ENCODE data around the gene SOX6.

The SOX6 gene

DNA sequence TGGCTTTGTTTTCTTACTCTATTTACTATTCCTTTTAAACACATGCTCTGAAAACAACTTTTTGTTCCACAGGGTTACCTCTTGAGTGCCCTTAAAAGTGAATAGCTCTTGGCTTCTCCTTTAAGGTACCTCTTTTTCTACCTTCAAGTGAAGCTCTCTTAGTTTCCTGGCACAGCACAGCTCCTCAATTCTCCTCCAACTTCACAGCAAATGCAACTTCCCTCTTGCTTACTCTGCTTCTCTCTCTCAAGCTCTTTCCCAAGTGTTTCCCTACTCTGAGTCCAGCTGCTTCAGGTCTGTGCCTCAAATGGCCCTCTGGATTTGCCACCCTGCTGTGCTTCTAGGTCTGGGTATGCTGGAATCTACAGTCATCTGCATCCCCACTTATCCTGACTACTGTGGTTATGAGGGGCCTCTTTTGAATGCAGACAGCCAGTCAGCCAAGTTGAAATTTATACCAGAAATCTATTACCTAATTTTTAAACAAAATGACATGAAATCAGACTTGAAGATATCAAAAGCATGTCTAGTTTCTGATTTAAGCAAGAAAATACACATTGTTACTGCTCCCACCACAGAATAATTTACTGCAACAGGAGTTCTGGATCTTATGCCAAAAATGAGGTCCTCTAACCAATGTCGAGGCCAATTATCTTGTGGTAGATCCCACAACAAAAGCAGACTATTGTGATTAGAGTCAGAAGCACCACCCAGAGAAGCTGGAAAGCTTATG, 371.1 kb downstream of the SOX6 start:
- no peak for DNase-seq

DNA sequence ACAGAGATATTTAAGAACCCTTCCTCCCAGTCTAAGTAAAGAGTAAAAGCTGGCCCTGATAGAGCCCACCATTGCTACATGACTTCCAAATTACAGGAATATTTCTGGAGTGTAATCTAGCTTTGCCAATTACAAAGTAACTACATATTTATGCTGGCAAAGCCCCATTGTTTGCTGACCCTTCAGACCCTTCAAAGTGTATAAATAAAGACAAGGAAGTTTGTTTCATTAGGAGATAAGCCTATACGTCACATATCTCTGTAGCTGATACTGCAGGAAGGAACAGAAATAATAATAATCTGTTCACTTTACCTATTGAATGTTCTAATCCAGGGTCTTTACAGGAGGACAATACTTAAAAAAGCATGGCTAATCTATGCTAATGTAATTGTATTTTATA, 375.1 kb downstream of the SOX6 start:
- DNase-seq = no peak

DNA sequence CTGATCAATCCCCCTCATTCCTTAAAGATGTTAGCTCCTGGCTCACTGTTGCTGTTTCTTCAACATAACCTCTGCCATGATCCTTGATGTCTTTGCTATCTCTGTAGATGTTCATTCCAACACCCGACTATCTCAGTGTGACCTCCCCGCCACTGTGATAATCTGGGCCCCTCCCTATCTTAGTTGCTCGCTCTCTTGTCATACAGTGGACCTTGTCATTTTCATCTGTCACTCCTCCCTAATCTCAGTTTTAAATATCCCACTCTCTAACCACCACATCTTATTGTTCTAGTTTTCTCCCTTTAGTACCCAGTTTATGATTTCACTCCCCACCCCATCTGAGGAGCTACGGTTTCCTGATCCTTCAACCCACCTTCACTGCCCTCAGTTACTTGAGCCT, 379.2 kb downstream of the SOX6 start:
- DNase-seq = no peak

DNA sequence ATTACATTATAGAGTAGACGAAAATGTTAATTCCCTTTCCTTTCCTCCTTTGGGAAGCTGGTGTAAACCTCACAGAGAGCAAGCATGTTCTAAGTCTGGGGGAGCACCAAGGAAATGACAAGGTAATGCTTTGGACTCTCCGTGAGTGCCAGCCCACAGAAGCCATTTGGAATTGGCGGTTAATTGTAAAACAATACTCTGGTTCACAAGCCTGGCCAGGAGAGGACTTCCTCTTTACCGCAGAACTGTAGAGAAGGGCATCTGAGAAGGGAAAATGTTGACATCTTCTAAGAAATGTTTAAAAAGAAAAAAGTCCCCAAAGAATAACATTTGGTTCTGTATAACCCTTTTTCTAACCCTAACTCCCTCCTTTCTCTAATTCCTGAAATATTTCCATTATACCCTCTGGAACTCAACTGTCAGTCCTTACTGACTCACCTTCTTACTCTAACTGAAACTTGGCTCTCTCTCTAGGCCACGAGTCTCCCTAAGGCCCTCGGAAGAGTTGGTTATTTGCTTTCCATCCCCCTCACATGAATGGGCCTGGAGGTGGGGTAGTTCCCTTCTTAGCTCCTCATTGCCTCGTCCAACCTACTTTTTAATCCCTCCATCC, 379.8 kb downstream of the SOX6 start:
- no peak for DNase-seq

DNA sequence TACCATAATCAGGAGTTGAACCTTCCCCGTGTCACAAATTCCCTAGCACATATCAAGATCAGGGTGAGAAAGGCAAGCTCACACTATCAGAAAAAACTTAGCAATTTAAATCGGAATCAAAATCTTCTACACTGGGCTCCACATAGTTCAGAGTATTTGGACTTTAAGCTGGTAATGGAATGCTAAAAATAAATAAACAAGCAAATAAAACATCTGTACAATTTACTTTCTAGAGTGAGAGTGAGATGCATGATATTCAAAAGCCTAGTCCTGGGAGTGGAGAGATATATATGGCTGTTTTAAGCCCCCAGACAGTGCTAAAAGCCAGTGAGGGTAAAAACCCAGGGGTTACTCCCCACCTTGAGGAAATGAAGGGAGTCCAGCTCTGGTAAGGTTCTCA, 380.6 kb downstream of the SOX6 start:
- no peak for DNase-seq

DNA sequence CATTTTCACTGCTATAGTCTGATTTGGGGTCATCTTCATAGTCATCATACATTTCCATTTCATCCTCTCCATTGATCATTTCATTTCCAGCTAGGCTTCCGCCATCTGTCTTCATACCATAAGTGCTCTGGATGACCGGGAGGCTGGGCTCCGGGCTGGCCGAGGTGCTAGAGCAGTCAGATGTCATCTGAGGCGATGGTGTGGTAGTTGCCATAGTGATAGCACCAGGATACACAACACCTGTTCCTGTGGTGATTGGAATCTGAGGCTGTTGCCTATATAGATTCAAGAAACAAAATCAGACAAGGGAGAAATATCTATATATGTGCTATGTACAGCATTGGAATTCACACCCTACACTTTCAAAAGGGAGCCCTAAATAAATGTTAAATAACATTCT, 383.5 kb downstream of the SOX6 start:
- DNase-seq = no peak

DNA sequence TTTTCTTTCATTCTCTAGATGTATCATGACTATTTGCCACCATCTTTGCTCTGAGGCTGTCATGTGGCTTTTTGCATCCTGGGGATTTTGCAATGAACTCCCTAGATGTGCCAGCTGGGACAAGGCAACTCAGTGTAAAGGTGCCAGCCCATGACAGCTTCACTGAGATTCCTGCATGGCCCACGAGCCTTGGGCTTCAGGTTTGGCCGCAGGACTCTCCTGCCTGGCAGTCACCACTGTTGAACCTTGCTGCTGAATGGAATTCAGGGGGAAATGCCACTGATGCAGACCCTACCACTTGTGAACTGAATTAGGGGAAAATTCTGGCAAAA, 385.2 kb downstream of the SOX6 start:
- no peak for DNase-seq

DNA sequence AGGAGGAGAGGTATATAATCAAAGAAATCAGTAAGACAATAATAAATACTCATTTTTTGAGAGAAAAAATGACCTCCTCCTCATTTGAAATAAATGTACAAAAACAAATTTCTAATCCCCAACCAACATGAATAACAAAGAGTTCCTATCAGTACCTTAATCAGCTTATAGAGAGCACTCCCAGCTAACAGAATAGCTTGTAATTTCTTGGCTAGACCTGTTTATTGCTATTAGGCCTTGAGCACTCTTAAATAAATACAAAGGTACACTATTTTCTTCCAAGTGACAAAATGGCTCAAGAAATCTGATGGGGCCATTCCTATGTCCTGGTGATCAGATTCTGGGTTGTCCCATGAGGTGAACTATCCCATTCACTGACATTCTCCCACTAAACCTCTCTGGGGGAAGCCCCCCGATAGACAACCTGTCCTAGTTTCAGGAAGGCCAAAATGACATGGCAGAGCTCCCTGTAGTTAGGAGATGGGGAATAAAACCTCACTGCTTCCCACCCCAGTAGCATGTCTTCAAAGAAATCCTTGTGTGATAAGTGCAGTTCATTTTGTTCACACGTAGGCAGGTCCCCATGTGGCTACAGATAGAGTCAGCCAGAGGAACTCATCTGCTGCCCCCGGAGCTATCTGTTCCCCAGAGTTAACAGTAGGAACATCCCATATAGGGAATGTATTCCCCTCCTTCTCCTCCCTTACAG, 385.7 kb downstream of the SOX6 start:
- DNase-seq = no peak

DNA sequence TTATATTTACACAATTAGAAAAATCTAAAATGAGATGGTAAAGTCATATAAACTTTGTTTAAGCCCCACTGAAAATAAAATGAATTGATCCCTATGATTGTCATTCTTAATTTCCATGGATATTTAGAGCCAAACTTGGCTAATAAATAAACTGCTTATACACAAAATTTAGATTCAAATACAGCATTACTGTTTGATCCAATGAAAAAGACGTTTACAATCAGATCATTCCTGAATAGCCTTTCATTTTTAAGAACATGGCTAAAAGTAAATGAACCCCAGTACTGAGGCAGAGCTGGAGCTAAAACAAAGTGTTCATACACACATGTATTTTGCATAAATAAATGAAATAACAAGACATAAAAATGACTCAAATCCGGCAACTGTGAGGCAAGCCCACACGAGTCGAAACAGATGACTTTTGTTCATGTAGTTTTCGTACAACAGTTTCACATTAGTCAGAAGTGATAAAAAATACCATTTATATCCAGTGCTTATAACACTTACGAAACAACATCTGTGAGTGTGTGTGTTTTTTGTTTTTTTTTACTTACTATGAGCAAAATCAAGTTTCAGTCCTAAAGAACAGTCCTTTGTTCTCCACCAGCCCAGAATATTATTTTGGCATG, 386.5 kb downstream of the SOX6 start:
- no peak for DNase-seq

DNA sequence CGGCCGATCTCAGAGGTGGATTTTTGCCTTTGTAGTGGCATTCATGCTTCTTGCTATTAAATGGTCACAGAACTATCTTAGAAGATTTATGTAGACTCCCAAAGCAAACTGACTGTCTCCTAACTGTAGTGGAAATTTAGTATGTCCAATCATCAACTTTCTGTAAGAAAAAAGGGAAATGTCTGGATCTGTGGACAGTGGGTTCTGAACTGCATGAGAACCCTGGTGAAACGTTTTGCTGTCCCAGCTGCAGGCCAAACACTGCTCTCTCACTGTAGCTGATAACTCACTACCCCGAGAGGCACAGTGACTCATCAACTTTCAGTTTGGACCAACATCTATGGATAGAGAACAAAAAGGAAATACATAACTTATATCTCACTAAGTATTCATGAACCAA, 387.1 kb downstream of the SOX6 start:
- DNase-seq = no peak

DNA sequence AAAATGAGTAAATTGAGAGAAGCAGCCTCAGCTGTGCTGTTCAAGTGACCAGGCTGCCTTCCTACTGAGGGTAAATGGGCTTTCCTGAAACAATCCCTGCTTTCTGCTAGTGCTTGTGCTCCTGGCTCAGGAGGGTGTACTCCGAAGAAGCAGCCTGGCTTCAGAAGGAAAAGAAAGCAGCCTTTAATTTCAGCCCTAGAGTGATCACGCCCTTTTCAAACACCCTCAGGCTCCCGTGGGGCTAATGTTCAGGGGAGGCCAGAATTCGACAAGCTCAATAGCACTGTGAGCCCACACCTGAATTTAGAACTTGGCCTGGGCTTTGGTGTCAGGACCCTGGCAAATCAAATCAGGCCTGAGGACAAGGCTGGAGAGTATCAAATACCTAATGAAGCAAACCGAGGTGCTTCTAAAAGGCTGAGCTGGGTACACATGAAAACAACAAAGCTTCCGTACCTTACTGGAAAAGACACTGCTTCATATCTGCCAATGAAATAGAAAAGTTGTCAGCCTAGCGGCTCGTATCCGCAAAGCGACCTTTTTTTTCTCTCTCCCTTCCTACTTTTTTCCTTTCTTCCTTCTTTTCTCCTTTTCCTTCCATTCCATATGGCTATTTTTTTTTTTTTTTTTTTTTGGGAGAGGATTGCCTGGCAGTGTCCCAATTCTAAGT, 387.8 kb downstream of the SOX6 start:
- no peak for DNase-seq

DNA sequence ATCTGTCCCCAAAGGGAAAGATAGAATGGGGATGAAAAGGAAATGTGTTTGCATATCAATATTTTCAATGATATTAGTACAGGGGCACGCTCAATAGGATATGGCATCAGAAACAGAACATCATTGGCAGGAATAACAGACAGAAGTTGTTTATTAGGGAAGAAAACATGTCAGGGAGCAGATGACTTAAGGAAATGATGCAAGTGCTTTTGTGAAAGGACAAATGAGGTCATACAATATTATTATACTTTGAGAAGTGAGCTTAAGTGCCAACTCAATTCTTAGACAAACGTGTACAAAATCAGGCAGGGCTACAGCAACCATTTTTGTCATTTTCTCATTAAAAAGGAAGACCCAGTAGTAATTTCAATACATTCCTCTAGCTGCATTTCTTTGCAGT, 388.4 kb downstream of the SOX6 start:
- no peak for DNase-seq

DNA sequence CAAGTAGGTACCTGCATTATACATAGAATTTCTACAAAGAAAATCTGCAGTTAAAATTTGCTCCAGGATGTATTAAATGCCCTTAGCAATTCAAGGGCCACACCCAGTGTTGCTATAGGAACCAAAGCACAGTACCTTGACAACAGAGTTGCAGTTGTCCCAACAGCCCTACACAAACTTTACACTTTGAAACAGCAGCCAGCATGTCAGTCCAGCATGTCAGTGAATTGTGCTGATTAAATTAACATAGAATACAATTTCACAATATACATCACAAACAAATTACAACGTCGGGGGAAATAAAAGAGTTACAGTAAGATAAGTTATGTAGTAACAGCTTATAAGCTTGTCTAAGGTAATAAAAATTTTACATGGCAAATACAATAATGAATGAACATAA, 389.2 kb downstream of the SOX6 start:
- DNase-seq = no peak

DNA sequence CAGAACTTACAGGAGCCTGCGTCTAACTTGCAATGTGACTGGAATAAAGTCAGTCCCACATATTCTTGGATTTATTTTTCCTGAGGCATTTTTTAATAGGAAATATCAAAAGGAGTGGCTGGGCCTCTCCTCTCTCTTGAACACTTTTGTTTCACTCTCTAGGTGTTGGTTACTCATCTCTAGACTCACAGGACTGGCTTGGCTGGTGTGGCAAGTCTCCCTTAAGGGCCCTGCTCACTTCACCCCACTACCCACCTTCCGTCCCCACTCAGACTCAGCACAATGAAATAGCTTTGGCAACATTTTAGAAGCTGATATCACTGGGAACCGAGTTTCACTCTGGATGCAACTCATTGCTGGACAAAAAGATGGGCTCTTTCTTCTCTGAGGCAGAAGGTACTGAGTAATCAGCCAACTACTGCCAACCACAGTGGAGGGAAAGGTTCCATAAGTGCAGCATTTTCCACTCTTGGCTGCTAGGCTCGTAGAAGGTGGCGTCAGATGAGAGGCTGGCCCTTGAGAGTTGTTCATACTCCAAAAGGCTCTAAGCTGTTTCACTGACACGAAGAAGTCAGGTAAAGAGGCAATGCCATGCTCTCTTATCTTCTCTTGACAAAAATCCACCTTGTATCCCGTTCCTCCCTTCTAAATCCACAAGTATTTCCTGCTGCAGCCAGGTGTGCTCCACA, 390.6 kb downstream of the SOX6 start:
- no peak for DNase-seq

DNA sequence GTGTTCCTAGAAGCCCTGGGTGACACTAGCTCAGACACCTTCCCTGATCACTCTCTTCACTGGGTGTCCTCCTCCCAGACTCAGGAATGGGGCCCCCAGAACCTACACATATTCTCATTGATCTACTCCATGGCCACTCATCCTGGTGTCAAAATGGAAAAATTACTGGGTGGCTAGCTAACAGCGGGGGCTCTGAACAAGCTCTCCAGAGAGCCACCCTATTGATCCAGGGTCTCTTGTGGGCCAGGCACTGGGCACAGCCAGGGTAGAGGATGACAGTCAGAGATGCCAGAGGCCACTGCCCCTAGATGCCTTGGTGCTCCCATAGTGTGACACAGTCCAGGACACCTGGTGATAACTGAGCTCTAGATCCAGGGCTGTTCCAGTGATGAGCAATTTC, 393.1 kb downstream of the SOX6 start:
- no peak for DNase-seq

DNA sequence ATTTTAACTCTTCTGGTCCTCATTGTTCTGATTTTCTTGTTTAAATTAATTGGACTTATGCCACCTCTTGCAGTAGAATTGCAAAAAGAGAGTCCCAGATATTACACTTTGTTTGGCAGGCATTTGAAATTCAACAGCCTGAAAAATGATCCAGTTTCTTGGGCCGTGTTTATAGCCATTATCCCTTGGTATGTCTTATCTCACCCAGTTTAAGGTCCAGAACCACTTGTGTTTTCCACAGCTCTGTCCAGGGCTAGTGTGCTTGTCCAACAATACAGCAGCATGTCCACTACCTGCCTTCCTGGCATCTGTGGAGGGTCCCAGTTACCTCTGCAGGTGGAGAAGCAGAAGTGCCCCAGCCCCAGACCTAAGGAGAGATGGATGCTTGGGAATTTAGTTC, 397.4 kb downstream of the SOX6 start:
- DNase-seq = no peak

DNA sequence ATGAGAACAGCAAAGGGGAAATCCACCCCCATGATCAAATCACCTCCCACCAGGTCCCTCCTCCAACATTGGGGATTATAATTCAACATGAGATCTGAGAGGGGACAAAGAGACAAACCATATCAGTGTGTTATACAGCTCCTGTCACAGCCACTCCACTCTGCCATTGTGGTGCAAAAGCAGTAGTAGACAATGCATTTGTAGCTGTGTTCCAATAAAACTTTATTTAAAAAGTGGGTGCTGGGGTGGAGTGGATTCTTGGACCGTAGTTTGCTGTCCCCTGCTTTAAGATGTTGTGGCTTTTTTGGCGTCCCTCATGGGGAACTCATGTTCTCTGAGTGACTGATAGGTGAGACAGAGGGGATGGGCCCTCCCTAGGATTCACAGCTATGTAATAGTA, 399.1 kb downstream of the SOX6 start:
- DNase-seq = no peak

DNA sequence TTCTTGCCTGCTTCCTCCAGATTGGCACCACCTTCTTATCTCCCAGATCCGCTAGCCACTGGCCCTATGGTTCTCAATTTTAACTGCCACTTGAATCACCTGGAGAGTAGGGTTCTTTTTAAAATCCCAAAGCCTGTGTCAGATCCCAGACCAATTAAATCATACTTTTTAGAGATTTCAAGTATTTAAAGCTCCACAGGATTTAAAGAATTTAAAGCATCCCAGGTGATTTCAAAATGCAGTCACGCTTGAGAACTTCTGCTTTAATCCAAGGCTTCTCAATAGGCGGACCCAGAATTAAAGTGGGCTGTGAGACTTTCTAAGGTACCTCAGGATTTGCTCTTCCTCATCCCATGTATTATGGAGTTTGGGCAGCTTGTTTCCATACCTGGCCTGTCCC, 400.0 kb downstream of the SOX6 start:
- DNase-seq = no peak

DNA sequence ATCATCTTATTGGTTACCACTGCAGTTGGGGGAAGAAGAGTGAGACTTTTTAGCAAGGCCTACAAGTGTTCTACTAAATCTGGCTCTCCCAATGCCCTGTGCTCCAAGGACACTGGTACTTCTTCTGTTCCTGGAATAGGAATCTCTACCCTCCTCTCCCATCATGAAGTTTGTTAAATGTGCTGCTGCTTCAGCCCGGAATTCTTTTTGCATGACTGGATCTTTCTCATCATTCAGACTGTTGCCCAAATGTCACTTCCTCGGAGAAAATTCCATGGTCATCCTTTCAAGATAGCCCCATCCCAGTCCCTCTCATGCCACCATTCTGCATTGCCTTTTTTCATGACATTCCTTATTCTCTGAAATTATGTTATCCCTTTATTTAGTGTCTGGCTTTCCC, 400.8 kb downstream of the SOX6 start:
- DNase-seq = no peak

DNA sequence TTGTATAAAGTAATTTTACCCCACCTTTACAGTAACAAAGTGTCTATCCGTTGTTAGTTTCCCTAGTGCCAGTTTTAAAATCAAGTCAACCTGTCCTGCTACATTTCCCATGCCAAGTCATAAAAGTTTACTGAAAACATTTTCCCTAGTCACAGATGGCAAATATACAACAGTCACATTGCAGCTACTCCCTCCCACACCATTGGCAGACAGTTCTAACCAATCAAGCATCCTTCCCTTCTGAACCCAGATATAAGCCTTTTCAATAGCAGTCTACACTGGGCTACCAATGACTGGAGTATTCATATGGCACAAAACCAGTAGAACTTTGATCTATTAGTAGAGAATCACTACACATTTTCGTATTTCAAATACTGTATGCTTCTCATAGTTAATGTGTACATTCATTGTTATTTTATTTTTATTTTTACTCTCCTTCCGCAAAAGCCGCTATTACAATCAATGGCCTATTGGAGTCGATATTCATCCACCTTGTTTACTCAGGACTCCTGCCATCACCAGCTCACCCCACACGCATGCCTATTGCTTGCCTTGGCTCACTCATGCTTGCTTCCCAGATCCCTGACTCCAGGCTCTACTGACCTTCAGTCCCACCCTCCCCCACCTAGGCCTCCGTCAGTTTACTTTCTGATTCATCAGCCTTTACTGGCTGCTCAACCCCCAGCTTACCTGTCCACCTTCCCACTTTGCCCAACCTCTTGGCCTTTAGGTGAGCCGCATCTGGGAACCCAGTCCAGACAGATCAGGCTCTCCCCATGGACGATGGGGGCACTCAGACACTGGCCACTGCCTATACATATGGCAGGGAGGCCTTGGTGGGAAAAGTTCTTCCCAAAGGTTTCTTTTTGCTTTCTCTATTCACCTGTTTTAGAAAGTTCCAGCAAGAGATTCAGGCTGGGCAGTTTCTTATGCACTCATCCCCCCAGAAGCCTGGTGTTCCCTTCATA, 408.4 kb downstream of the SOX6 start:
- DNase-seq = no peak

DNA sequence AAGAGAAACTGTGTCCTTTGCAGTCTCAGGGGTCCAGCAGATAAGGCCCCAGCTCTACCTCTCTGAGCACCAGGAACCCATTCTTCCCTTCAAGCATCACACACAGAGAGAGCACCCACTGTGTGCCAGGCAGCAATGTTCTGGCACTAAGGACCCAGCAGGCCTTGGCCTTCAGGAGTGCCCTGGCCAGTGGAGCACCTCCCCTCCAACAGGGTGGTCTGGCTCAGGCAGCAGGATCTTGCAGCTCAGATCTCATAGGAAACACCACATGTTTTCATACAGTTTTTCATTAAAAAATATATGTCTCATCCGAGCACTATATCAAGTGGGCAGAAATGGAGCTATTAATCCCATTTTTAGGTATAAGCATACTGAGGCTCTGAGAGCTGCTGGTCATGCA, 410.6 kb downstream of the SOX6 start:
- no peak for DNase-seq

DNA sequence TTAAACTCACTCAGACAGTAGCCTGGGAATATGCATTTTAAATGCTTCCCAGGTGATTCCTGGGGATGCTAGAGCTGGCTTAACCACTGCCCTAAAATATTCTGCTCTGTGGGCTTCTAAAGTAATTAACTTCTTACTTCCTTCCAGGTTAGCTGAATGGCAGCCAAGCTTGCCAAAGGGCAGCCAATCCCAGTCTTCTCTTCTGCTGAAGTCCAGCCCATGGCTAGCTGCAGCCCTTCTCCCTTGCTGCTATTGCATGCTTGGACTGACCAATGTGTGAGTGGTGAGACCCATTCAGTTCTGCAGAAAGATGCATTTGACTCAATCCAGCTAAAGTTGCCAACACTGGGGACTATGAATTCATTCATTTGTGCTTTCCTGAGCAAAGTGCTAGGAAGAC, 411.9 kb downstream of the SOX6 start:
- DNase-seq = no peak

Measured in T1000 (cell line).